GM18870 (cell line): ENCODE results near the gene SHROOM3.
A peak's percentile ranks its signal among the peaks of the same experiment; 100 is the strongest.

Experiments
- ATAC-seq: cut with Tn5 transposase; IDR thresholded peaks from one replicate; pipeline ENCODE4 v1.9.1; 2021; ENCODE audit warnings: moderate library complexity; ENCODE audit not compliant: unreplicated experiment

The SHROOM3 gene

DNA sequence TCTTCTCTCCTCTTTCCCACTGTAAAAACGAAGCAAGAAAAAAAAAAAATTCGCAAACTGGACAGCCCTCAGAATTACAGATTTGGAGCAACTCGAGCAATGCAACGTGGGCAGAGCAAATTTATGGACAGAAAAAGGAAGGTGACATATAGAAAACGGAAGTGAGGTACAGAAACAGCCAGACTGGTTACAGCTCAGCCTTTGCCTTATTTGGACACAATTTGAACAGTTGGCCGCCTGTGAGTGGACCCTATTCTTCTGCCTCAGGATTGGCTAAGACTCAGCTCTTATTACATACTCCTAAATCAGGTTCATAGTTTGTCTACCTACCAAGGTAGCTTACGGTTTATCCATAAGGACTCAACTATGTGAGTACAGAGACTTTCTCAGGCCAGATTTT lies 364.1 kb downstream of the SHROOM3 start:
- ATAC-seq, result no peak

DNA sequence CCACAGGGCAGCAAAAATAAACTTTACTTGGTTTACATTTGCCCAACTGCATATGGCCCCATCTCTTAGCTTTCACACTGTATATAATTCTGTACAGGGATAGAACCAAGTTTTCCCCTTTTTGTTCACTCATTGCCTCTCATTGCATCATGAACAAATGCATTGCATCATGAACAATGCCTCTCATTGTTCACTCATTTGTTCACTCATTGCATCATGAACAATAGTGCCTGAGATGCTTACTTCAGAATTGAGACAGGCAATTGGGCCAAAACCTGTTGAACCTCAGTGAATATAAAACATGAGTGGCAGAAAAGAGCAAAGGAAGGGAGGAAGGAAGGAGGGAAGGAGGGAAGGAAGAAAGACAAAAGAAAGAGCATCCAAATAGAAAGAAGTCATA lies 364.7 kb downstream of the SHROOM3 start:
- ATAC-seq, result no peak

DNA sequence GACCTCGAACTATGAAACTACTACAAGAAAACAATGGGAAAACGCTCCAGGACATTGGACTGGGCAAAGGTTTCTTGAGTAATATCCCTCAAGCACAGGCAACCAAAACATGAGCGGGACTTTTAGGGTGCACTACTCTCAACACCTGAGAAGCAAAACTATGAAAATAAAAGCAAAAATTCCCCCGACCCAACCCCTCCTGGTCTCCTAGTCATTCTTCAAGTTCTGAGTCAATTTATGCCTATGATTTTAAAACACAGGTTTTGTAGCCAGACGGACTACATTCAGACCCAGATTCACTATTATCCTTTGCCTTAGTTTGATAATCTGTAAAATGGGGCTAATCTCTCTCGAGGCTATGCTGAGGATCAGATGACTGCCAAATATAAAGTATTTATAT lies 365.9 kb downstream of the SHROOM3 start:
- ATAC-seq, result peak; percentile 69

DNA sequence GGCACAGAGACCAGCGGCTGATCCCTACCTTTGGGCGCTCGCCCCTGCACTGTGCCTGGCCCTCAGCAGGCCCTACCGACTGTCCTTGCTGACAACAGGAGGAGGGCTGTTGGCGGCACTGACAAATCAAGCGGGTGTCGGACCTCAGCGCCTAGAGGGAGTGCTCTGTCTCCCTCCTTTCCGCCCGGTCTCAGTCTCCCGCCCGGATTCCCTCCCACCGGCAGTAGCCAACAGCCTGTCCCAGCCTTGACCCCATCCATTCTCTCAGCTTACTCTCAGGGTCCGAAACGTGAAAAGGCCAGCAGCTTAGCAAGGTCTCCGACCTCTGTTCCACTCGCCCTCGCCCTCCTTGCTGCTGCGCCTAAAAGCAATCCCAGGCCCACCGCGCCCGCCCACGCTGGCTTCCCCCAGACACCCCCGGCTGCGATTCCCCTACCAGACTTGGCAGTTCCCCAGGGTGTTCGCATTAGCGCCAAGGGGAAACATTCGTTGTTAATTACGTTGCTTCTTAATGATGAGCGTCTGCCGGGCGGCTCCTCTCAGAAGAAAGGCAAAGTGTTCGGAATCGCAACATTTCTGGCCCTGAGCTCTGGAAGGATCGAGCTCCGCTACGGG lies 366.7 kb downstream of the SHROOM3 start:
- no peak for ATAC-seq

DNA sequence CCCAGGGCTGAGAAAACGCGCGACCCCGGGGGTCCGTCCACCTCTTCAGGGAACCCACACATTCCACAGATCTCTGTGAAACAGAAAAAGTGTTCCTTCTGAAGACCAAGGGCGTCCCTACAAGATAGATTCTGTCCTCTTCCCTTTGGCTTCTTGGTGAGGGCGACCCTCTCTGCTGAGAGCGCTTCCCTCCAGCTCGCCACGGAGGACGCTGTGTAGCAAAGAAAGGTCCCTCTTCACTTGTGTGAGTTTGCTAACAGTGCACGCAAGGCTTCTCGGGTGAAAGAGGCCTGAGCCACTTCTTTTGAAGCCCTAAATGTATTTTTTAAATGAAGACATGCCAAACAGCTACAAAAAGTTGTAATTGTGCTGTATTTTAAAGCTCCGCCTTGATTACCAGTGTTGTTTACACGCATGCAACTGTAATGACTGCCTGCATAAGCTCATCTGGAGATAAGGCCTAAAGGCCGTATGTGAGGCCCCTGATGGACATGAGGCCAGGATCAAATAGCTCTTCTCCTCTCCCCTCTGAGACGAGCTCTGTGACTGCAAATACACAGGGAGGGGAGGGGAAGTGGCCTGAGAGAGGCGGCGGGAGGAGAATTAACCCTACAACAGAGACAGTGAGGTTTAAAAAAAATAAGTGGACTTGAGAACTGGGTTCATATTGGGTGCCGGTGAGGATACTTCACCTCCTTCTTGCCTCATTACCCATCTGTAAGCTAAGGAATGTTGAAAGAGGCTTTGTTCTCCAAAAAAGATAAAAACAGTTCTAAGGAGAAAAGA lies 367.4 kb downstream of the SHROOM3 start:
- no peak for ATAC-seq

DNA sequence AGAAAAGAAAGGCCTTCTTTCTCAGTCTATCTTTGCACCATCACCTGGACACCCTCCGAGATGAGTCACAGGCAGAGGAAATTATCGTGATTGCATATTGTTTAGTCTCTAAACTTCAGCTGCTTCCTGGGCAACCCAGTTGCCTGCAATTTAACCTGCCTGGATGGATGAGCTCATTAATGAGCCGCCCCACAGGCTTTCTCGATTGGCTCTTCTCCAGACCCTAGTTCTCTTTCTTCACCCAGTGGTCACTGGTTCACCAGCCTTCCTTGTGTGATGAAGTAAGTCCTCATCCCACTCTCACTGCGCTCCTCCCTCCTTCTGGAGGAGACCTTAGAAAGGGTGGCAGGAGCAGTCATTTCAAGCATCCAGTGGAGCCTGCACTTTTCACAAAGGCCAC lies 368.5 kb downstream of the SHROOM3 start:
- ATAC-seq, result no peak

DNA sequence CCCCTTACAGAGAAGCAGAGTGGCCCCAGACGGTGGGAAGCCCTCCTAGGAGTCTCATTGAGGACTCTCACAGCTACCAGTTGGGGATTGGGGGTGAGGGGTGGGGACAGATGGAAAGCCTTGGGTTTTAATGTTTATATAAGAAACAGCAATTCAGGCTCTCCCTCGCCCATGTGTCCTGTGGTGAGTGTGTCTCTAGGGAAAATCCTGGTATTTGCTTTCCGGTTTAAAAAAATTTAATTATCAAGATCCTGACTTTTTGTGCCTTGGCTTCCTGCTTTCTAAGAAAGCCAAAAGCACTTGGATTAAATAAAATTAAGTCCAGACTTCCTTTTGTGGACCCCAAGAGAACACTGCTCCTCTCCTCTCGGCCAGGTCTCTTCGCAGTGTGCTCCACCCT lies 369.1 kb downstream of the SHROOM3 start:
- no peak for ATAC-seq

DNA sequence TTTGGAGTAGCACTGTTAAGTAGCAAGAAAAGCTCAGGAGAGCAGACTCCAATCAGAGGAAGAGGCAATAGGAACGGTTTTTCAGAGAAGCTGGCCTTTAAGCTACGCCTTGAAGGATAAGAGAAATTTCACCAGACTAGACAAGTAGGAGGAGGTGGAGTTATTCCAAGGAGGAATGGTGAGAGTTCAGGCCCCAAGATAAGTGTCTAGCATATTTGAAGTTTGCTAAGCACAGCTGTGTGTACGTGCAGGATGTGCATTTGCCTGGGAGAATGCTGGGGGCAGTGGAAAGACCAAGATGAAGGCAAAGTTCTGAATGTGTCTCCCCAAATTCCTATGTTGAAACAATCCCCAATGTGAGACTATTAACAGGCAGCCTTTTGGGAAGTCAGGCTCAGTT lies 371.3 kb downstream of the SHROOM3 start:
- ATAC-seq, result no peak

DNA sequence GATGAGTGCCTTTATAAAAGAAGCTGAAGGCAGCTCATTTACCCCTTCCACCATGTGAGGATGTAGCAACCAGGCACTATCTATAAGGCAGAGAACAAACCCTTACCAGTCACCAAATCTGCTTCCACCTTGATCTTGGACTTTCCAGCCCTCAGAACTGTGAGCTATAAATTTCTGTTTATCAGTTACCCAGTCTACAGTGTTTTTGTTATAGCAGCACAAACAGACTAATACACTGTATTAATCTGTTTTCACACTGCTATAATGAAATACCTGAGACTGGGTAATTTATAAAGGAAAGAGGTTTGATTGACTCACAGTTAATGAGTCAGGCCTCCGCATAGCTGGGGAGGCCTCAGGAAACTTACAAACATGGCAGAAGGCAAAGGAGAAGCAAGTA lies 371.7 kb downstream of the SHROOM3 start:
- ATAC-seq, result no peak

DNA sequence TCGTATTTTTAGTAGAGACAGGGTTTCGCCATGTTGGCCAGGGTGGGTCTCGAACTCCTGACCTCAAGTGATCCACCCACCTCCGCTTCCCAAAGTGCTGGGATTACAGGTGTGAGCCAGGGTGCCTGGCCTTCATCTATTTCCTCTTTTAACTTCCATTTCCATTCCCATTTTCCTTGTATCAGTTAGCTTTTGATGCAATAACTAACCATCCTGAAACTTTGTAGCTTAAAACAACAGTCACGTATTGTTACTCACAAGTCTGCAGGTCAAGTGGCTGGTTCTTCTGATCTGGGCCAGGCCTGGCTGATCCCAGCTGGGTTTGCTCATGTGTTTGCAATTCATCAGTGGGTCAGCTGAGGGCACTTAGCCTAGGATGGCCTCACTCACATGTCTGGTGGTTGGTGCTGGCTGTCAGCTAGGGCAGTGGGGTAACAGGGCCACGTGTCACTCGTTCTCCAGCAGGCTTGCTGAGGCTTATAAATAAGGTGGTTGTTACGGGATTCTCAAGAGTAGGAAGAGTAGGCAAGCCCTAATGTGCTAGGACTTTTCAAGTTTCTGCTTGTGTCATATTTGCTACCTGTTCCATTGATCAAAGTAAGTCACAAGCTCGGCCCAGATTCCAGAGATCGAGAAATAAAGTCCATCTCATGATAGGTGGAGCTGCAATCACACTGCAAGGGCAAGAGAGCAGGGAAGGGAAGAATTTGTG lies 374.7 kb downstream of the SHROOM3 start:
- no peak for ATAC-seq

DNA sequence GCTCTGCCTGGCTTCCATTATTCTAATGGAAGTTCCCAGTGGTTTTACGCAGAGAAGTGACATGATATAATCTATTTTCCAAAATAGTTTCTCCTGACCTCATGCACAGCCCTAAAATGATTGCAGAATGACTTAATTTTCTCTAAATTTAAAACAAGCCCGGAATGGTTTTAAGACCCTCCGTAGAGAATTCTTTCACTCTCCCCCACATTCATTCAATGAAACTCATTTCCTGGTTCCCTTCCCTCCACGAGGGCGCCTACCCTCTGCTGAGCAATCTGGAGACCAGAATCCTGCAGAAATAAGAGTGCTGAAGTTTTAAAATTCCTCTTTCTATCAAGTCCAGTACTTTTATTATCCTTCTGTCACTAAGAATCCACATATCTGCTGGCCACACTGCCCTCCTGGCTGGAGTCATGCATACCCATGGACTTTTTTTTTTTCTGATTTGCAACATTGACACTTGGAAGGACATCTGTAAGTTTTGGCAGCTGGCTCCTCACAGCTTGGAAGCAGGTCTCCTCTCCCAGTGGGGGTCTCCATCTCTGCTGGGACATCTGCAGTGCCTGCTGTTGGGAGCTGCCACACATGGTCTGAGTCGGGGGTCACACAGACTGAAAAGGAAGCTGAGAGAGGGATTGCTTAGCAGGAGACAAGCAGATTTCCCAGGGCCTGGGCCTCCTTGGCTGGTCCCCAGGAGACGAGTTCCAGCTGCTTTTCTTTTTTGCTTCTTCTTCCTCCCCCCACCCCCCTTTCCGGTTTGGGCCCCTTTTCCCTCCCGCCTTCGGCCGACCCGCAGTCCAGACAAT lies 376.8 kb downstream of the SHROOM3 start:
- no peak for ATAC-seq

DNA sequence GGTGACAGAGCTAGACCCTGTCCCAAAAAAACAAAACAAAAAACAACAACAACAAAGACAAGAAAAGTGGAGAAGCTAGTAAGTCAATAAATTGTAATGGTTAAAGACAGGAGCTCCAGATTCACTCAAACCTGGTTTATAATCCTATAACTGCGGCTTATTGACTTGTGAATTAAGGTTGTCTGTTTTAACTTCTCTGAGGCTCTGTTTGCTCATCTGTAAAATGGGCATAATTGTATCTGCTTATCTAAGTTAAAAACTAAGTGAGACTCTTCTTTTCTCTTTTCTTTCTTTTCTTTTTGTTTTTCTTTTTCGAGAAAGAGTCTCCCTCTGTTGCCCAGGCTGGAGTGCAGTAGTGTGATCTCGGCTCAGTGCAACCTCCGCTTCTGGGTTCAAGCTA lies 378.0 kb downstream of the SHROOM3 start:
- no peak for ATAC-seq

DNA sequence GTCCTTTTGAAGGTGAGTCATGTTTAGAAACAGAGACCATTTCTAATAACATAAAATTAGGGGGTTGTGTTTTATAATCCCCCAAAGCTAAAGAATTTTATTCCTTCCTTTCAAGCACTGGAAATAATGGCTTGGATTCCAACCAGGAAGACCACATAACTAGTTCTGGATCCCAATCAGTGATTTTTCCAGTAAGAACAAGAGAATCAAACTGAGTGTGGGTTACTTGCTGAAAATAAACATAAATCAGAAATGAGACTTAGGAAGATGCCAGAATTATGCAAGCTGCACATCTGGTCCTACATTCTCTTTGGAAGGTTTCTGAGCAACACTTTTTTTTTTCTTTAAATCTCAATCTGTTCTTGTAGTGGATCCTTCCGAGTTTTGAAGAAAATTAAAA lies 386.6 kb downstream of the SHROOM3 start:
- ATAC-seq, result no peak

DNA sequence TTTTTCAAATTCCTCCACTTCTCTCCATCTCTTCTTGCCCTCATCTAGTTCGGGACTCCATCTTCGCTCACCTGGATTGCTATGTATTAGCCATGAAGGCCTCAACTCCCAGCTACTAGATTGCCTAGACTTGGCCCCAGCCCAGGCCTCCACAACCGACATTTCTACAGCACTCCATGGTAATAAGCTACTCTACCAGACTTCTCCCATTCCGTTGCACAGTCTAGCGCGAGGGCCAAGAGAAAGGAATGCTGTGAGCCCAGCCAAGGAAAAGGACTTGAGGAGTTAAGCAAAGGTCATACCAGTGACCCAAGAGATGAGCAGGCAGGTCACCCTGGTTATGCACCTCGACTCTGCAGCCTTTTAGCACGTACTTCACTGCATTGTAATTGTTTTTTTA lies 387.3 kb downstream of the SHROOM3 start:
- ATAC-seq, result no peak

DNA sequence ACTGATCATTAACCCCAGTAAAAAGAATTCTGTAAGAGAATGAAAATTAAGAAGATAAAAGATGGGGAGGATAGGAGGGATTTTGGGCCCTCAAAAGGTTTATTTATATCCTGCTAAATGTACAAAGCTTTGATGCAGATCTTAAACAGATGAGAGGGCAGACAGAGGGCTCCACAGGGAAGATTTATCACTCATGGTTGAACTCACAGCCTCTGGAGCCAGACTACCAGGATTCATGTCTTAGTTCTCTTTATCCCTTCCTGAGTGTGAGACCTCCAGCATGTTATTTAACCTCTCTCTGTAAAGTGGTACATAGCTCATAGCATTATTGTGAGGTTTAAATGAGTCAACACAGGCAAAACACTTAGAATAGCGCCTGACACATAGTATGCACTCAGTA lies 388.5 kb downstream of the SHROOM3 start:
- ATAC-seq, result no peak

DNA sequence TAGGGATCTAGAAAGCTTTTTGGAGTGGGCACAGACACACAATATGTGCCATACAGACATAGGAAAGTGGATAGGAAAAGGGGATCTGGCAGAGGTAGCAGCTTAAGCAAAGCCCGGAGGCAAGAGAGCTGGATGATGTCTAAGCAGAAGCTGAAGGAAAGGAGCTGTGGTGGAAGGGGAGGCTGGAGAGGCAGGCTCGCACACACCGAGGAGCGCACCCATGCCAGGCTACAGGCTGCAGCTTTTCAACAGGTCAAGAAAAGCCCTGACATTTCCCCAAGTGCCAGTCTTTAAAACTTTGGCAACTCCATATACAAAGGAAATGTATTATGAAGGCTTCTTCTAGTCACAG lies 395.6 kb downstream of the SHROOM3 start:
- no peak for ATAC-seq

DNA sequence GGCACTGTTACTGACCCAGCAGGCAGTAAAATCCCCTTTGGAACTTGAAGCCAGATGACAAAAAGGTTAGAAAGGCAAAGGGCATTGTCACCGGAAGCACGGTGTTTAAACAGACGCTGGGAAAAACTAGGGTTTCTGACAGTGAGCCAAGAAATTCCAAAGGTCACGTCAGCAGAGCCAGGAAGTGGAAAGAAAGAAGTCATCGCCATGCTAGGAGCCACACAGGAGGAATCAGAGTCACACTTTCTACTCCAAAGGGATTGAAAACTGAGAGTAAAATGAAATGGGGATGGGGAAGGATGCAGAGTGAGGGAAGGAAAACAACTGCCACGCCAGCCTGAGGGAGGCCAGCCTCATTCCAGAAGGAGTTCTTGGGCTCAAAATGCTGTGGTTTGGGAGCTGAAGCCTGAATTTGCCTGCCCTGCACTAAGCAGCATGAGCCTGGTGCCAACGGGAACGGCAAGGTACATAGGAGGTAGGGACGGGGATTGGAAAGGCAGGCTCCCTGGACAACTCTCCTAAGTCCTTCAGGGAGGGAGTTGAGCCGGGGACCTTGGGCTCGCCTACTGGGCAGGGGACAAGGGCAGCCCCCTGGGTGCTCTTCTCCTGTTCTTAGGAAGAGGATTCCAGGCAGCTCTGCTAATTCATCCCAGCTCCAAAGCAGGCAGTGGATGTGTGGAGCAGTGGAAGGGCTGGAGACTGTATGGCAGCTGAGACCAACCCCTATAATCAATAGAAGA lies 396.1 kb downstream of the SHROOM3 start:
- no peak for ATAC-seq

DNA sequence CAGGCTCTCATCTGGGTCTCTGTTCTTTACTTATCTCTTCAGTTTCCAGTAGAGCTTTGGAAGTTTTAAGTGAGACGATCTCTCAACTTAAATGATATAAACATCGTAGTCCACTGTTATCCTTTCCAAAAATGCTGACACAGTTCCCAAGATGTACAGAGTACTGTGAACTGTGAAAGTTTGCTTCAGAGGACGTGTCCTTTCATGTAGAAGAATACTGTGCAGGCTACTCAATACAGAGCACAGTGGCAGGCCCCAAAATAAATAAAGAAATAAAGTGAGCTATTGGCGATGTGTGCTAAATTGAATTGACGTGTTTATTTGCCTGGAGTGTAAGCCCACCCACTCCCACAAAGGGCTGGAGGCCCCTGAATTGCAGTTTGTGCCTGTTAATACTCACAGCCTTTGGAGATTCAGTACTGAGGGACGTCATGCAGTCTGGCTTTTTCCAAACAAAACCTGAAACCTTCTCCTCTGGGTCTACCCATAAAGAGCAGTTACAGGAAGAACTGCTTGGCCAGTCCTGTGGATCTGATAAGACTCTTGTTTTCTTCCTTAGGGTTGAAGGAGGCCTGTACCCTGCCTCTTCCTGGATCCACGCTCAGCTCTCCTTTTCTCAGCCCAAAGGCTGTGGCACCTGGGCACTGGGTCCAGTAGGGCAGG lies 396.8 kb downstream of the SHROOM3 start:
- ATAC-seq, result no peak
